DMS 273 treated with DMSO at 0.1 percent for 48 hours (cell line): ENCODE results near the gene PANK4.

ENCODE experiments used
- DNase-seq: peaks from one replicate; lab custom pipeline; 2025; lab: John Stamatoyannopoulos, UW

The PANK4 gene

DNA sequence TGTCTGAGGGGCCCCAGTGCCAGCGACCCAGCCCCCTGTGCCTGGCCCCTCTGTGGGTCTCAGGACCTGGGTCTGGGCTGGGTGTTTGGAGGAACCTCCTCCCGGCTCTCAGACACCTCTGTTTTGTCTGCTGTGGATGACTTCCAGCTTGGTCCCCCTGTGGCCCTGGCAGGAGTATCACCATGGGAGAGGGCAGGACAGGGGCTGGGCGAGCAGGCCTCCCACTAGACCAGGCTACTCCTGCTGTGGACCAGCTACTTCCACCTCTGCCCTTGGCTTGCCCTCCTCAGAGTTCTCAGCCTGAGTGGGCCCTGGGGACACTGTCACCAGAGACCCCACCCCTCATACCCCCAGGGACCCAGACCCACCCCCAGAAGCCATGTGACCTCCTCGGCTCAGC lies 28.5 kb downstream of the PANK4 start:
- no peak for DNase-seq

DNA sequence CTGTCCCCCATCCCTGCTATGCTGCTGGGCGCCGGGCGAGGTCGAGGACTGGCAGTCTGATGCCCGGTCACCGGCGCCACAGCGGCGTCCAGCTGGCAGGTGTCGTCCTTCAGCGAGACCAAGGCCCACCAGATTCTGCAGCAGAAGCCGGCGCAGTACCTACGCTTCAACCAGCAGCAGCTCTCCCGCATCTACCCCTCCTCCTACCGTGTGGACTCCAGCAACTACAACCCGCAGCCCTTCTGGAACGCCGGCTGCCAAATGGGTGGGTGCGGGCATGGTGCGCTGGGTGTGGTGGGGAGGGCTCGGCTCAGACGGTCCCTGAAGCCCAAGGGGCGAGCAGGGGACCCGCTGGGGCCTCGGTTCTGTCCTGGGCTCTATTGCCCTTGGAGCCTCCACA lies 29.6 kb downstream of the PANK4 start:
- no peak for DNase-seq

GRCh38 chr1:2496087-2496622 lies 30.2 kb downstream of the PANK4 start:
- DNase-seq: no peak

DNA sequence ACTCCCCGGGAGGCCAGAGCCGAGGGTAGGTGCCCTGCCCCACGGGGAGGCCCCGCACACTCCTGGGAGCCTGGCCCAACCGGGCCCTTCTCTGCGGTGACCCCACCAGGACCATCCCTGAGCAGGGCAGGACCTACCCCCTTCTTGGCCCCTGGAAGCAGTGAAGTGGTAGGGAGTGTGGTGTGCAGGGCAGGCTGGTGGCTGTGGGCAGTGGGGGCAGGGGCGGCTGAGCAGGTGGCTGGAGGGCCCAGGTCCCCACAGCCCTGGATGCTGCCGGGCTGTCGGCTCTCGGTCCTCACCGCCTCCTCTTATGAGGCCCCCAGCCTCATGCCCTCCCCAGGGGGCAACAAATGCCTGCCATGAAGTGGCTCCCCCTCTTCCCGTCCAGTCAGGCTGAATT lies 30.9 kb downstream of the PANK4 start:
- no peak for DNase-seq

DNA sequence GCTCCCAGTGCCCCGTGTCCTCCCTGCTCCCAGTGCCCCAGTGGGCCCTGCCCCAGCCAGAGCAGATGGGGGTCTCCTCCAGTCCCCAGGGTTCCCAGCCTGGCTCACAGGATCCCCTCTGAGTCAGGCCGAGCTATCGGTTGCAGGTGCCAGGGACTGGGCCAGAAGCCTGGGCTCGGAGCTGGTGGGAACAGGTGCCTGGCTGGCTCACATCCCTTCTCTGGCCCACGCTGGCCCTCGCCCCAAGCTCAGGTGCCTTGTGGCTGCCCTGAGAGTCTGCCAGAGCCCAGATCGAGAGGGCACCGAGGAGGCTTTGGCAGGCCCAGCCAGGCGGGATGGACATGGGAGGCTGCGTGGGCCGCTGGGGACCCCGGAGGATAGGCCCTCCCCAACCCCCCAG lies 31.4 kb downstream of the PANK4 start:
- DNase-seq: no peak

DNA sequence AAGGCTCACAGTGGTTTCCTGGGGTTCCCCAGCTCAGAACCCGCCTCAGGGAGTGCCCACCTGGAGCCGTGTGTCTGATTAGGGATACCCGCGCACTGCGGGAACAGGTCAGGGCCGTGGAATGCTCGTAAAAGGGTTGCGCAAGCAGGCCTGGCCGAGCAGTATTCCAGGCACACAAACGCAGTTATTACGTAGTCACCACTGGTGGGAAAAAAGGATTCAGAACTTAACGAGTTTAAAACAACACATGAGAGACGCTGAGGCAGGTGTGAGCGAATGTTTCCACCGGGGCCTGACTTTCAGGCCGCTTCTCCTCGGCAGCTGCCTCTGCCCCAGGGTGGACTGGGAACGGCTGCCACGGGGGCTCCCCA lies 32.1 kb downstream of the PANK4 start:
- no peak for DNase-seq

DNA sequence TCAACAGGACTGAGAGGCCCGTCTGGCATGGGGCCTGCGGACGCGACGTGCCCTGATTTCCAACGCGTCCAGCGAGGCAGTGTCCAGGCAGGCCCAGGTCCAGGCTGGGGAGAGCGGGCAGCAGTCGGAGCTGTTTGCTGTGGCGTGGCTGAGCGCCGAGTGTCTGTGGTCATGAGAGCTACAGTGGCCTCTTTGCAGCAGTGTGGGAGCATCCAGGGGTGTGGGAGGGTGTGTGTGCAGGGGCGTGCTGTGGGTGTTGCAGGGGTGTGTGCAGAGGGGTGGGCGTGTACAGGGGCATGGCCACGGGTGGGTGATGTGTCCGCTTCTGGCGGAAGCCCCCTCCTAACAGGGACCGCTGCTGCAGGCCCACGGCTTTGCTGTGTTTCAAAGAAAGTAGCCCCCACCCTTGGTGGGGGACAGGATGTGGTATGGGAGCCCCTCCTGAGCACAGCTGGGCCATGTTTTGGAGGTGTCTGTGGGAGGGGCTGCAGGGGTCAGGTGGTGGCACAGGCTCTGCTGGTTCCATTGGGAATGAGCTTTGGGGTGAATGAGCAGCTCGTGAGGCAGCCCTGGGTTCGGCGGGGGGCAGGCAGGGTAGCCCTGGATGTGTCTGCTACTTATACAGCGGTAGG lies 32.6 kb downstream of the PANK4 start:
- no peak for DNase-seq

DNA sequence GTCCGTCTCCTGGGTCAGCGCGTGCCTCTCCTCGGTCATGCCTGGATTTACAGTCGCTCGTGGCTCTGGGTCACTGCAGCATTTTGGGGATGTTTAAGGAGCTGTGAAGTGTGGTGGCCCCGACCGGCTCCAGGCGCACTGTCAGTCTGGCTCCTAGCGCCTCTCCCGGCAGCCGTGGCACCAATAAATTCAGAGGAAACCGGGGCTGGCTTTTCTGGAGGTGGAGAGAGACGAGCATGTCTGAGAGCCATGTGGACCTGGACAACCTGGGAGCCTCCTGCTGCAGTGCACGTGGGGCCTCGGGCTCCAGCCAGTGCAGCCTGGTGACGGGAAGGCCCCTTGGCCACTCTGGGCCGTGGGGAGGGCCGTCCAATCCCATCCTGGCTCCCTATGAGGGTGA lies 33.2 kb downstream of the PANK4 start:
- no peak for DNase-seq

DNA sequence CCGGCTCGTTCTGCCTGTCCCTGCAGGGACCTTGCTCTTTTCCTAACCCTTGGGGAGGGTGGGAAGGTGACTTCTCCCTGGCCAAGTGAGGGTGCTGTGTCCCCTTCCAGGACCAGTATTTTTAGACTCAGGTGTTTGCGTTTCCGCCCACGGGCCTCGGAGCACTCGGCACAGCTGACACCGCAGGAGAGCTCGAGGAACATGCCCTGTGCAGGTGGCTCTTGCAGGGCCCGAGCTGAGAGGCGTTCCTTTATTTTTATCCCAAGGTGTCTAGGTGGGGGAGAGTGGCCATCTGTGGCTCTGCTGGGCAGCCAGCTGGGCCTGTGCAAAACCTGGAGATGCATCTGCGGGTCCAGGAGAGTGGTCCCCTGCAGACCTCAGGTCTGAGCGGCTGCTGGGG lies 34.3 kb downstream of the PANK4 start:
- no peak for DNase-seq

- DNase-seq: no peak
Observed at GRCh38 chr1:2489615-2490014, 36.8 kb downstream of the PANK4 start.

DNA sequence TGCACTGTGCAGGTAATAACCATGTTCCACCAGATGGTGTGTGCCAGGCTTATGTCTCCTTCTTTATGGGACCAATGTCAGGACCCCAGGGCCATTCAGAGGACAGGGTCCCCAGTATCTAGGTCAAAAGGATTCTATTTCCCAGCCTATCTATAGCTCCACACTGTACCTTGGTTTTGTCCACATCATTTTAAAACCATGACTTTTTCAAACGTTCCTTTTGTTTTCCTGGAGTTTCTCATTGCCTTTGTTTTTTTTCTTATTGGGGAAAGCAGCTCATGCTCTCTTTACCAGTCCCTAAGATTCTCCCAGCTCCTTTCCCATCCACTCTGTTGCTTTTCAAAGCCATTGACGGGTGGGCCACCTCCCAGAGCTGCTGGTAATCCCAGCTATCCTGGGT lies 37.7 kb downstream of the PANK4 start:
- no peak for DNase-seq

DNA sequence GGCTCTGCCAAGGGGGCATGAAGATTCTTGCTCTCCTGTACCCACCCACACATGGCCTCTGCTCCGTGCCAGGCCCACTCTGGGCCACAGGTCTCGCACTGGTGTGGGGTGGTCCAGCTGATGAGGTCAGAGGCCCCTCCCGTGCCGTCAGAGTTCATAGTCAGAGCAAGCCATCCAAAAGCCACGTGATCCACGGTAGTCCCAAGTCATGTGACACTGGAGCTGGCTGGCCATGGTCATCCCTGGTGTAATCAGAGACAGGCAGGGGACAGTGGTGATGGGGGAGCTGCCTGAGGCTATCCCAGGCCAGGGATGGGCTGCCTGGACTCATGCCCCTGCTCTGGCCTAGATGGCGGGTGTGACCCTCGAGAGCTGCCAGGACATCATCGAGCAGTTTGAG lies 39.8 kb downstream of the PANK4 start:
- no peak for DNase-seq

DNA sequence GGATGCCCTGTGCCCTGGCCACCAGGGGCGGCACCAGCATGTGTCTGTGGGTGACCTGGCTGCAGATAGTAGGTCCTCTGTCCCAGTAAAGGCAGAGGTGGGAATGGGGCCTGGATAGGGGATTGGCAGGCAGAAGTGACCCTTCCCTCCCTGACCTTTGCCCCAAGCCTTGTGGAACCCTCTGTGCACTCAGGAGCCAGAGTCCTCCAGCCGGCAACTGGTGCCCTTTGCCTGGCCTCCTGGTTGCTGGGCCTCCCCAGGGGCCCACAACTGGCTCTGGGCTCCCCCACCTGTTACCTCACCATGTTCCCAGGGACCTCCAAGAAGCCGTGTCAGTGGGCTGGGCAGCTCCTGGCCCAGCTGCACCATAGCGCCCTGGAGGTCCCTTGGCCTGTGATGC lies 40.4 kb downstream of the PANK4 start:
- no peak for DNase-seq

DNA sequence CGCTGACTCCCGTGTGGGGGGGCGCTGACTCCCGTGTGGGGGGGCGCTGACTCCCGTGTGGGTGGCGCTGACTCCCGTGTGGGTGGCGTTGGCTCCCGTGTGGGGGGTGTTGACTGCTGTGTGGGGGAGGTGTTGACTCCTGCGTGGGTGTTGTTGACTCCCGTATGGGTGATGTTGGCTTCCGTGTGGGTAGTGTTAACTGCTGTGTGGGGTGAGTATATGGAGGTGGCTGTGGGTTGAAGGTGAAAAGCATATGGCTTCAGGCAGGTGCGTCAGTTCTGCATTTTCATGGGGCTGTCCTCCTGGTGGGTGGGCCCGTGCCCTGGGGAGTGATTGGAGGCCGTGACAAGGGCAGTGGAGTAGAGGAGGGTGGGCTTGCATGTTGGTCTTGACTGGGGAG lies 42.4 kb downstream of the PANK4 start:
- no peak for DNase-seq

GRCh38 chr1:2483026-2483425 lies 43.4 kb downstream of the PANK4 start:
- DNase-seq: no peak

GRCh38 chr1:2482588-2482987 lies 43.8 kb downstream of the PANK4 start:
- no peak for DNase-seq

DNA sequence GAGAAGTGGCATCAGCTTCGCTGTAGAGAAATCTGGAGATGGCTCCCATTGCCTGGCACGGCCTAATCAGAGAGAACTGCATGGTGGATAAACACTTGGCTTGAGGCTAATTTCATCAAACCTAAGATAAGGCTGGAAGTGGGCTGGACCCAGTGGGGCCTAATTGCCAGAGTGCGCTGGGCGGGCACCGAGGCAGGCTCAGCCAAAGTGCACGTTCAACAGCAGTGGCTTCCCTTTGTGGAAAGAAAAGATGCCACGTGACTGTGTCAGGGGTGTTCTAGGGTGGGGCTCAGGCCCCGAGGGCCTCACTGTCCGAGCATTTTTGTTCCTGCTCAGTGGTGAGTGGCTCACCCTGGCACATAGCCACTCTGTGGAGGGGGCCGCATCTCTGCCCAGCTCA lies 44.5 kb downstream of the PANK4 start:
- no peak for DNase-seq

GRCh38 chr1:2480986-2481364 lies 45.4 kb downstream of the PANK4 start:
- no peak for DNase-seq

DNA sequence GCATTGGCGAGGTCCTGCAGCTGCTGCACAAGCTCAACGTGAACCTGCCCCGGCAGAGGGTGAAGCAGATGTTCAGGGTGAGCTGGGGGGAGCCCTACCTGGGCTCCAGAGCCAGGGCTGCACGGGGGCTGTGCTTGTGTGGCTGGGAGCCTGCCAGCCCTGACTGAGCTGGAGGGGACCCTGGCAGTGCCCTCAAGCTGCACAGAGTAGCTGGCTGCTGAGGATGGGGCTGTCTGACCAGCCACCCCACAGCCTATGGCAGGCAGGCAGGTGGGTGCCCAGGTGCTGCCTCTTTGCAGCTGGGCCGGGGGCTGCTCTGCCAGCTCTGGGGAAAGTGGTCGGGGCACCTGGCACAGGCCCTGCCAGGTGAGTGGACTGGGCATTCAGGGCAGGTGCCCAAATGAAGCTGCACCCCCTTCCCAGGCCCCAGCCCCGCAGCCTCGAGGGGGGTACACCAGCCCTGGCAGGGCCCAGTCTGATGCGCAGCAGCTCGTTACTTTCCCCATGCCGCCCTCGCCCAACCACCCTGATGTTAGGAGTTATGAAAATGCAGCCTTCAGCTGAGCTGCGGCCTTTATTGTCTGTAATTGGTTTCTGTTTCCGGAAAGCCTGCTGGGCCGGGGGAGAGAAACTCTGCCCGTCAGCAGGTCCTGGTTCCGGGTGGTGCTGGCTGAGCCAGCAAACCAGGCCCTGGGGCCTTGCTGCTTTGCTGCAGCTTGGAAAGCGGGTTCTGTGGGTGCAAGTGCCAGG lies 46.0 kb downstream of the PANK4 start:
- DNase-seq: no peak

- DNase-seq: no peak
Observed at GRCh38 chr1:2479618-2480017, 46.8 kb downstream of the PANK4 start.

DNA sequence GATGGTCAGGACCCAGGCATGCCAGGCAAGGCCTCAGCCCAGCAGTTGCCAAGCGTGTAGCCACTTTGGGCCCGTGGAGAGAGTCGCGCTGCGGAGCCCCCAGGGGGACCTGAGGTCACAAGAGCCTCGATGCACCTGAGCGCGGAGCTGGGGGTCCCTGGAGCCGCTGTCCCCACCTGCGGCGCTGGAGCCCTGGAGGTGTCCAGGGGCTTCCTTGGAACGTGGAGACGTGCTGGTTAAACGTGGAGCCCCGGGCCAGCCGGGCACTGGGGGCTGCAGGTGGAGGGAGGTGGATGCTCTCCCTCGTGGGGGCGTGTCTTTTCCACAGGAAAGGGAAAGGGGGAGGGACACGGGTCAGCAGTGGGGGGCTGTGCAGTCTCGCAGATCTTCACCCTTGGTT lies 47.2 kb downstream of the PANK4 start:
- no peak for DNase-seq

DNA sequence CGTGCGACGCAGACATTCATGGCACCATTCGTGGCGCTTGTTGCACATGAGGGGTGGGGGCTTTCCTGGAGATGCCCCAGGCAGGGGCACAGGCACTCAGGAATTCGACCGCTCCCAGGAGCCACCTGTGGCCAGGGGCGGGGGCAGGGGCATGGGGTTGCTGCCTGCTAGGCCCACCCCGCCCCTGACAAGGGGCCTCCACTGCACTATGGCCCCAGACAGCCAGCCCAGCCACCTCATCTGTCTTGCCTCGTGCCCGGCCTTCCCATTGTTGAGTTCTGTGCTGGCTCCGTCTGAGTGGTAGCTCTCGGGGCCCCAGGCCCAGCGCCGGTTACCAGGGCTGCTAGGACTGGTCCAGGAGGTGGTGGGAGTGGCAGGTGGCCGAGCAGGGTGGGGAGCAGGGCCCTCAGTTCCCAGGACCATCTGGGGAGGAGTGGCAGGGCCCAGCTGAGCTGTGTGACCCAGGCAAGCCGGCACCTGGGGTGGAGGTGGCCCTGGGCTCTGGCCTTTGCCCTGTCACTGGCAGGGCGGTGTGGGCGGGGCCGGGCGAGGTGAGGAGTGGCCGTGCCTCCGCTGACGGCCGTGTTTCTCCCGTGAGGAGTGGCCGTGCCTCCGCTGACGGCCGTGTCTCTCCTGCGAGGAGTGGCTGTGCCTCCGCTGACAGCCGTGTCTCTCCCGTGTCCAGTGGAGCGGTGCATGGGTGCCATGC lies 48.5 kb downstream of the PANK4 start:
- DNase-seq: no peak

- no peak for DNase-seq
Observed at GRCh38 chr1:2477309-2477708, 49.1 kb downstream of the PANK4 start.
